ENCODE results near the gene TSPOAP1. TPM values are rescaled to one million over a fixed set of nuclear protein-coding genes. Genes with fewer than 3 reads are reported as not detected.

Gene TSPOAP1
- total RNA-seq, 1 donor from 2014 or later = 39.7 TPM

- no peak for TF ChIP-seq CTCF (IDR thresholded peaks at IDR 0.05; ENCODE audit: partially characterized antibody, unreplicated experiment)
- Mint-ChIP-seq H3K27me3 (ENCODE audit: unreplicated experiment) (peaks cover 9% of the 10 kb centered on the region), H3K36me3 (ENCODE audit: unreplicated experiment) (no peaks in the 10 kb centered on the region), H3K4me3 (ENCODE audit: unreplicated experiment) (no peak overlapping the region), H3K4me1 (ENCODE audit: low read depth, unreplicated experiment) (peaks cover 11% of the 10 kb centered on the region), H3K27ac (ENCODE audit: unreplicated experiment) (no peak overlapping the region), H3K9me3 (ENCODE audit: unreplicated experiment) (peaks cover 7% of the 10 kb centered on the region)
- no peak for DNase-seq
Observed at GRCh38 chr17:58356231-58356630, 27.6 kb upstream of the TSPOAP1 start.

GRCh38 chr17:58354541-58355216 lies 26.1 kb upstream of the TSPOAP1 start:
- peaks cover 2% of the 10 kb centered on the region for H3K4me1 Mint-ChIP-seq (ENCODE audit: low read depth, unreplicated experiment)
- H3K36me3 Mint-ChIP-seq (ENCODE audit: unreplicated experiment) = no peaks in the 10 kb centered on the region
- H3K27ac Mint-ChIP-seq (ENCODE audit: unreplicated experiment) = no peak overlapping the region
- peaks cover 9% of the 10 kb centered on the region for H3K27me3 Mint-ChIP-seq (ENCODE audit: unreplicated experiment)
- DNase-seq = no peak
- TF ChIP-seq CTCF (IDR thresholded peaks at IDR 0.05; ENCODE audit: partially characterized antibody, unreplicated experiment) = no peak
- H3K4me3 Mint-ChIP-seq (ENCODE audit: unreplicated experiment) = no peak overlapping the region
- H3K9me3 Mint-ChIP-seq (ENCODE audit: unreplicated experiment) = peaks cover 7% of the 10 kb centered on the region

GRCh38 chr17:58353389-58353825 lies 24.8 kb upstream of the TSPOAP1 start:
- Mint-ChIP-seq H3K4me3 (ENCODE audit: unreplicated experiment) (peak overlapping the region; percentile 98), H3K27ac (ENCODE audit: unreplicated experiment) (no peak overlapping the region), H3K4me1 (ENCODE audit: low read depth, unreplicated experiment) (peaks cover 2% of the 10 kb centered on the region), H3K27me3 (ENCODE audit: unreplicated experiment) (peaks cover 9% of the 10 kb centered on the region), H3K36me3 (ENCODE audit: unreplicated experiment) (peaks cover 3% of the 10 kb centered on the region), H3K9me3 (ENCODE audit: unreplicated experiment) (peaks cover 9% of the 10 kb centered on the region)
- DNase-seq = no peak
- TF ChIP-seq CTCF (IDR thresholded peaks at IDR 0.05; ENCODE audit: partially characterized antibody, unreplicated experiment) = no peak

GRCh38 chr17:58352596-58353388 lies 24.2 kb upstream of the TSPOAP1 start:
- peaks cover 10% of the 10 kb centered on the region for H3K9me3 Mint-ChIP-seq (ENCODE audit: unreplicated experiment)
- H3K27ac Mint-ChIP-seq (ENCODE audit: unreplicated experiment) = peak overlapping the region; percentile 92
- peaks cover 4% of the 10 kb centered on the region for H3K36me3 Mint-ChIP-seq (ENCODE audit: unreplicated experiment)
- H3K4me3 Mint-ChIP-seq (ENCODE audit: unreplicated experiment) = peak overlapping the region; percentile 98
- peaks cover 2% of the 10 kb centered on the region for H3K4me1 Mint-ChIP-seq (ENCODE audit: low read depth, unreplicated experiment)
- DNase-seq = no peak
- no peak for TF ChIP-seq CTCF (IDR thresholded peaks at IDR 0.05; ENCODE audit: partially characterized antibody, unreplicated experiment)
- H3K27me3 Mint-ChIP-seq (ENCODE audit: unreplicated experiment) = peaks cover 9% of the 10 kb centered on the region

Measured in glutamatergic neuron (in vitro differentiated cells).